GM19324 (cell line): ENCODE results near the gene ERC1.

Source experiments
- ATAC-seq: cut with Tn5 transposase; IDR thresholded peaks from one replicate; pipeline ENCODE4 v1.9.1; 2021; ENCODE audit warnings: mild to moderate bottlenecking, moderate library complexity; ENCODE audit not compliant: unreplicated experiment, low FRiP score

Gene ERC1

DNA sequence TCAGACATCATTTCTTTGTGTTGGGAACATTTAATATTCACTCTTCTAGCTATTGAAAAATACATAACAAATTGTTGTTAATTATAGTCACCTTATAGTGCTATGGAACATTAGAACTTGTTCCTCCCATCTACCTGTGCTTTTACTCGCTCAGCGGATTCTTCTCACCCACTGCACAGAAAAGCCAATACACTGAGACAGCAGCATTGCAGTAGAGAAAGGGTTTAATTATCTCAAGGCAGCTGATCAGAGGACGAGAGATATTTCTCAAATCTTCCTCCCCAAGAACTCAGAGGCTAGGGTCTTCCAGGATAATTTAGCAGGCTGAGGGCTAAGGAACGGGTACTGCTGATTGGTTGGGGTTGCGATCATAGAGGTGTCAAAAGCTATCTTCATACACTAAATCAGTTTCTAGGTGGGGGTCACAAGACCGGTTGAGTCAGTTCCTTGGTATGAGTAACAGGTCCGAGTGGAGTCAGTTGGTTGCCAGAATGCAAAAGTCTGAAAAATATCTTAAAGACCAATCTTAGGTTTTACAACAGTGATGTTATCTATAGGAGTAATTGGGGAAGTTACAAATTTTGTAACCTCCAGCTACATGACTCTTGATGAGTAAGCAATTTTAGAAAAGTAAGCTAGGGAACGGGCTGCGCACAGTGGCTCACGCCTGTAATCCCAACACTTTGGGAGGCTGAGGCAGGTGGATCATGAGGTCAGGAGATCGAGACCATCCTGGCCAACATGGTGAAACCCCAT, 430.2 kb downstream of the ERC1 start:
- ATAC-seq = no peak

DNA sequence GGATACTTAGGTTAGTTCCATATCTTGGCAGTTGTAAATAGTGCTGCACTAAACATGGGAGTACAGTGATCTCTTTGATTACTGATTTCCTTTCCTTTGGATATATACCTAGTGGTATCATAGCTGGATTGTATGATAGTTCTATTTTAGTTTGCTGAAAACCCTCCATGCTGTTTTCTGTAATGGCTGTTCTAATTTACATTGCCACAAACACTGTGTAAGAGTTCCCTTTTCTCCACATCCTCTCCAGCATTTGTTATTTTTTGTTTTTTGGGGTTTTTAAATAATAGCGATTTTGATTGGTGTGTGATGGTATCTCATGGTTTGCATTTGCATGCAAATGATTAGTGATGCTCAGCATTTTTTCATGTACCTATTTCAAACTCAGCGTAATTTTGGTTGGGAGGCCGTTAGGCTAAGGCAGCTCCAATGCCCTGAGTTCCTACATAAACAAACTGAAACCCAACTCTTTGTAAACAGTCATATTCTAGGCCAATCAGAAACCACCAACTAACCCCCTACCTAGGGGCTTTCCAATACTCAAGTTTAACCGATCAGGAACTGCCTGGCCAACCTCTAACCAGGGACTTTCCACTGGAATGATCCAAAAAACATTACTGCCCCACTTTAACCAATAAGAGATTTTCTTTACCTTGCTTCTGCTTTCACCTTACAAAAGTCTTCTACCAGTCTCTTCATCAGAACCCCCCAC, 431.7 kb downstream of the ERC1 start:
- no peak for ATAC-seq

DNA sequence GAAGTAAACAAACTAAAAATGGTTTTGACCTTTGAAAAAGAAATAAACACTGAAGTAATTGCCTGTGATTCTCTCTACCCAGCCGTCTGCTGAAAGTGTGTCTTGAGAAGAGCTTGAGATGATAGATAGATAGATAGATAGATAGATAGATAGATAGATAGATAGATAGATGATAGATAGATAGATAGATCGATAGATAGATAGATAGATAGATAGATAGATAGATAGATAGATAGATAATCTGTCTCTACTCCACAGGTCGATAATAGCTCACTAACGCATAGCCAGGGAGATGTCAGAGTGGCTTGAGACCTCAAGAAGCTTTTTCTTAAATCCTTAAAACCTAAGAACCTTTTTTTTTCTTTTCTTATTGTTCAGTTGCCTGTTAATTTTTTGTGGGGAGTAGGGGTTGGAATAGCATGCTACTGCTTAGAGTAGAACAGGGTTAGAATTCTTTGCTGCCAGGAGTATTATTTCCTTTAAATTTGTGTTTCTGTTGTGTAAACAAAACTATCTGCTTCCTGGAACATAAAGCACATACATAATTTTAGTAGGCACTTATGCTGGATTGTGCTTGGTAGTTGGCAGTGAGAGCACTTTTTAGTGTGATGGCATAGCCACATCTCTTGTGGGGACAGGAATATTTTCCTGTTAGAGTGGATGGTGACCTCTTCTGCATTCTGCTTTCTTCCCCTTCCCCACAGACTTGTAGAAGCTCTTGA, 433.8 kb downstream of the ERC1 start:
- no peak for ATAC-seq

DNA sequence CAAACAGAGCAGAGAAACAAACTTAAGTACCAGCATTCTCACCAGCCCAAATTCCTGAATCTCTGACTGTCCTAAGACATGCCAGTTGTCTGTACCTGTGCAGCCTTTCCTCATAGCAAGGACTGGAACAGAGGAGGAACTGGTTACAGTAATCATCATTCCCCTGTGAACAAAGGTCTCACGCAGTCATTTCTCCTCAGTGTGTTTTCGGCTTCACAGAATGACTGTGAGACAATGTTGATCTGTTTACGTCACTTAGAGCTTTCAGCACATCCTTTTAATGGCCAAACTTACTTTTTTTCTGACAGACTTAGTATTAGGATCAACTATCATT, 434.3 kb downstream of the ERC1 start:
- no peak for ATAC-seq

DNA sequence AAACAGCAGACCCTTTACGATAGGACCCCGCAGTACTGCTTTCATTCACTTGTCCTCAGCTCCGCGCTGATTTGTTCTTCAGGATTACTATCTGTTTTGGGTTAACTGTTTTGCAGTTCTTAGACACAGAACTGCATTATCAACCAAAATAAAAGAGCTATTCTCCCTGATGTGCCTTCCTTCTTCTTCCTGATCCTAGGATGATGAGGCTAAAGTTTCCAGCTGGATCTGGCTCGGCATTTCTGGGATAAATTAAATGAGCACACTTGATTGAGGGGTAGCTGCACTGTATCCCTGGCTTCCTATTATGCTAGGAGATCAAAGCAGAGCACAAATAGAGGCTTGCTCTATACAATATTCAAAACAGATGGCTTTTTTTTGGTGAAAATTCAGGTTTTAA, 437.6 kb downstream of the ERC1 start:
- ATAC-seq = no peak

DNA sequence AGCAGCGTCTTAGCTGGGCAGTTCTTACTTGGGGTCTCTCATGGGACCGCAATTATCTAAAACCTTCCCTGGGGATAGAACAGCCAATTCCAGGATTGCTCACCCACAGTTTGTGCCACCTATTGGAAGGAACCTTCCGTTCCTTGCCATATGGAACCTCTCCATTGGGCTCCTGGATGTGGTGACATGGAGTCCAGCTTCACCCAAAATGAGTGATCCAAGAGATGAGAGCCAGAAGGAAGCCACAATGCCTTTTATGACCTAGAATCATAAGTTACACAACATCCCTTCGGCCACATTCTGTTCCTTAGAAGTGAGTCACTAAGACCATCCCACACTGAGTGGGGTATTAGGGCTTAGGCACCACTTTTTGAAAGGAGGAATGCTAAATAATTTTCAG, 439.0 kb downstream of the ERC1 start:
- no peak for ATAC-seq

DNA sequence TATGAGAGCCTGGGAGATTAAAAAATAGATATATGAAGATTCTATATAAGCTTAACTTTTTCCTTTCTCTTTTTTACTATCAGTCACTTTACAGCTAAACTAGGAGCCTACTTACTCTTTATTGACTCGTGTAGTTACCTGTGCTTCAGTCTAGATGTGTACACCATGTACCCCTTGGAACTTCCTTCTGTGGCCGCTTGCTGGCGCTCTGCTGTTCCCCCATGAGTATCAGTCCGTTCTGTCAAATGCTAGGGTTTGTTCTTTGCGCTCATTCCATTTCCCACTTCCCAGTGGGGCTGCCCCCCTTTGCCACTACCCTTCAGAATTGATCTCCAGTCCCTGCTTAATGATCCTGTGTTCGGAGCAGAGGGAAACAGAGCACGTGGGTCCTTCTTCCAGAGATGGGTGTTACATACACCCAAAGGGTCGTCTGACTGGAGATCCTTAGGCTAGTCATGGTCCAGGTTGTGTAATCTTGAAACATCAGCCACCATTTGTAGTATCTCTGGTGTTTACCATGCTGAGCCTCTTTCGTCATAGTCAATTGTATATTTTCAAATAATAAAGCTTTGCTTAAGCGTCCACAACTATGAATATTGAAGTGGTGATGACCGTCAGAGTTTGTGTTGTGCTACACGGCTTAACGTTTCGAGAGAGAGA, 443.4 kb downstream of the ERC1 start:
- no peak for ATAC-seq

DNA sequence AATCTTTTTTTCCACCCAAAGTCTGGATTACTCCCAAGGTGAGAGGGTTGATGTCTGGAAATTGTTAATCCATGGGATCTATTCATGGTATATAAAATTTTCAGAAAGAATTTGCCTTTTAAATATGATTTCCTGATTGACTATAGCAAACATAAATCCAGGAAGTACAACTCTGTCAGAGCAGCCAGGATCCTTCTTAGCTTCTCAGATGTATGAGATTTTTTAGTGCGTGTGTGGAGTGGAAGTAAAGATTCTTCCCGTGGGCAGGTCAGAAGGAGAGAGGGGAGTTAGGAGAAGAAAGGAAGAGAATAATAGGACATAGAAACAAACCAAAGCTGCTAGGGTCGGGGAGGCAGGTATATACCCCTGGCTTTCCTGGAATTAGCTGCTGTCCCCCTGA, 444.0 kb downstream of the ERC1 start:
- ATAC-seq = no peak

DNA sequence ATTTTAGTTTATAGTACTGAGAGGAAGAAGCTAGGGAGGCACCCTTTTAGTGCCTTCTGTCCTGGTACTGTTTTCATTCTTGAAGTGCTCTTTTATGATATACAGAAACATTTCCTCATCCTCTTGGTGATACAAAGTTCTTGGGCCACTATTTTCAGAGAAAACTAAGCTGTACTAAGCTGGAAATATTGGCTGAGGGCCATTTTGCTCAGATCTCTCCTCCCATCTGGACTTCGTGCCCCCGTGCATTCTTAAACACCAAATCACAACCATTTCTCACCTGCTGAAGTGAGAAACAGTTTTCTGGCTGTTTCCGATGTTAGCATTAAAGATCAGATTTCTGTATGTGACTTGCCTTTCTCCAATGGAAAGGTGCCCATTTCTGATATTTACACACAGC, 444.4 kb downstream of the ERC1 start:
- no peak for ATAC-seq

DNA sequence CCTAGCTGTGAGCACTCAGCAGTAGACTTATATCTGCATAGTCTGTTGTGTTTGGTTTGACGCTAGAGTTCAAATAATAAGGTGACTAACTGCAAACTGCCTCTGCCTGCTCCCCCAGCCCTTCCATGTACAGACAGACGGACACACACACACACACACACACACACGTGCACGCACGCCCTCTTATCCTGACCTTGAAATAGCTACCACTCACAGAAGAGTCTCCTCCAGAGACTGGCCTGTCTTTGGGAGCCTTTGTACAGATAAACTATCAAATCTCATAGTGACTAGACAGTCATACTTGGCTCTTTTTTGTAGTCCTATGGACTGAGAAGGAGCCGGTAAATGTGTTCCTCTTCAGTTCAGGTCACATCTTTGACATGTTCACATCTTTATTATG, 445.0 kb downstream of the ERC1 start:
- no peak for ATAC-seq

DNA sequence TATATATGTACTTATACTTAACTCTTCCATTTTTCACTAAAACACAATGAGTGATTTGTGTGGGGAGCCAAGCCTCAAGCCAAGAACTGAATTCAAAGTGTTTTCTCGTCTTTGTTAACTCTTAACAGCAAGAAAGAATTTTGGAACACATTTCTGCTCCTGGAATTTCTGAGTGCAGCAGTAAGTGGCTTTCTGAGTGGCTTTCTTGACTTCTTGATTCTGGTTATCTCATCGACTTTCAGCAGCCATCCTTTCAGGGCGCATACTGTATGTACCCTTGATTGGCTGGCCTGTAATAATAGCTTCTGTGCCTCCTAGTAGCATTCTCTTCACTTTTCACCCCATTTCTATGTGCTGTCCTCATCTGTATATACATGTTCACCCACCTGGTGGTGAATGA, 446.0 kb downstream of the ERC1 start:
- ATAC-seq = no peak

DNA sequence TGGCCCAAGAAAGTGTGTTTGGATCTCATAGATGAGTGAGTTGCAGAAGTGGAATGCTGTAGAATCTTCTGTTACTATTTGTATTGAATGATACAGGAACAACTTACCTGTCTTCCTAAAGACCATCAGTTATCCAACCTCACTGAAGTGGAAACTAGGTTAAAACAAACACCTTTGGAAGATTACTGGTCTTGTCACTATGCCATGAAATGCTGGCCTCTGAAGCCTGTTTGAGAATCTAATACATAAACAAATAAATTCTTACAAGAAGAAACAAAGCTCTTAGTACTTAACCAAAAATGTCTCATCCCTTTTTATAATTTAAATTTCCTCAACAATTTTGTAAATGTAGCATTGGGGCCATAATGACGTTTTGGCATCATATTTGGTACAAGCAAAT, 448.2 kb downstream of the ERC1 start:
- ATAC-seq = no peak

DNA sequence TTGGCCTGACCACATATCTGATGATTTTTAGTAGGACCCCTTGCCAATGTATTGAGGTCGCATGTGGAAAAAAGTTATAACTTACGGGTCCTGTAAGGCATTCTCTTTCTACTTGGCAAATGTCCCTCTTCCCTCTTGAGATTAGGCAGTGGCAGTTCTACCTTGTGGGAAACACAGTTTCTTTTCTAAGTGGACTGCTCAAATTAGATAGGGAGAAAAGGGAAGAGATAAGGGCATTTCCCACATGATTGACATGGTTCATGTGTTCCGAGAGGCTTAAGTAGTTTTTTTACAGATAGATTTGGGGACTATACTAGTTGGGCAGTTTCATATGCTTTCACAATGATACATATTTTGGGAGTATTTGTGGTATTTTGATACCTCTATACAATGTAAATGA, 448.7 kb downstream of the ERC1 start:
- ATAC-seq = no peak

DNA sequence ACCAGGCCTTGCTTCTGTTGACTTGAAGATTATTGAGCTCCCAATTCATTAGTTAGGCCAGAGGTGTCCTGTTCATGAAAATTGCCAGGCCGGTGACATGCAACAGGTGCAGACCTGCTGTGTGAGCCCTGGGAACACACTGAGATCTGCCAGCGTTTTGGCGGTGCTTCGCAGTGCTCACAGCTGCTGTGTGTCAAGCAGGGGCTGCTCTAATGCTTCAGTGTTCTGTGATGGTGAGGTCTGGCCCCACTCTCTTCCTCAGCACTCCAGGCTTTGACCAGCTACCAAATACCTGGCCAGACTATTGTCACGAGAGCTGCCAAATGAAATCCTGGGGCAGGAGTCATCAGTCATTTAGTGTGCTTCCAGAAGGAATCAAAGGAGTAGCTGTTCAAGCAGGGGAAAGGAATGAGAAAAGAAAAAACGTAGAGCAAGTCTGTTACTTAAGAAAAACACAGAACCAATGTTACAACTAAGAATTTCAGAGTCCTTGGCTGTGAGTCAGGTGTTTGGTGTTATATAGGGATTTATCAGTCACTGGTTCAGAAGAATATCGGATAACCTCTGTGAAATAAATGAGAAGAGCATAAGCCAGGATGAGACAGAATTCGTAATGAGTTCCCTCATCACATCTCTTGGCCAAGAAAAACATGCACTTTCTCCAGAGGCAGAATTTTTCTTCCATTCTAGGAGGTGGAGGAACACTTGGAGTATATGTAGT, 452.6 kb downstream of the ERC1 start:
- ATAC-seq = no peak

DNA sequence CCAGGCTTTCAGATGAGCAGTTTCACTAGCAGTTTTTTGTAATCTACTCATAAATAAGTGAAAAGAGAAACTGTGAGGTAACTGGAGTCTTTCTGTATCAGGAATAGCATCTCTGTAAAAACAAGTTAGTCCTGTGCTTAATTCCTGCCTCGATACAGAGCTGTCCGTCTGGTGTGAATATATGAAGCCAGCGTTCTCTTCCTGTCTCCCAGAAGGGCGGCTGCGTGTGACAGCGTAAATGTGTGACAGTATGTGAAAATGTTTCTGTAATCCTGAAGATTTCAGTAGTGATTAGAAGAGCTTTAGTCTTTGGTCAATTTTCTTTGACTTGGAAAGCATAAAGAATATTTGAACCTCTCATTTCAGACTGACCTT, 453.1 kb downstream of the ERC1 start:
- ATAC-seq = no peak

DNA sequence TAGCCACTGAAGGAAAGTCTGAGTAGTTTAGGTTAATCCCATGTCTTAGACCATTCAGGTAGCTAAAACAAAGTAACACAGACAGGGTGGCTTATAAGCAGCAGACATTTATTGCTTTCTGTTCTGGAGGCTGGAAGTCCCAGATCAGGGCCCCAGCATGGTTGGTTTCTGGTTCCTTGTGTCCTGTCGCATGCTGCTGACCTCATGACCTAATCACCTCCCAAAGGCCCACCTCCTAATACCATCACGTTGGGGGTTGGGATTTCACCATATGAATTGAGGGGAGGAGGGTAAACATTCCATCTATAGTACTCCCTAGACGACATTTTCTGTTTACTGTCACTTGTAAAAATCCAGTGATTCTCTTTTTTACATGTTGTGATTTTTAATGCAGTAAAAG, 454.8 kb downstream of the ERC1 start:
- ATAC-seq = no peak

DNA sequence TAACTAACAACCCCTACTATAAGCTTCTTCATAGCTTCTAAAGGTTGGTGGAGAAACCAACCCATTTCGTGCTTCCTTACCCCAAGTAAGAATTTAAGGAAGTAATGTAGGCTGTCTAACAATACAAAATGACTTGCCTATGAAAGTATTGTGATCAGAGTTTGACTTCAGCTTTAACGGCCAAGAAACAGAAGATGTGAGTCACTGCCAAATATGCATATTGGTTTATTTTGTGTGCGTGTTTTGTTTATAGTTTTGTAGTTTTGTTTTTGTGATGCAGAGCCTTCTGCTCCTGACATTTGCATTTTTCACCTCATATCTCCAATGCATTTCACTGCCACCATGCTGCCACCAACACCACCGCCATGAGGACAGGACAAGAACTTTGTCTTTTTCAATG, 457.3 kb downstream of the ERC1 start:
- no peak for ATAC-seq

DNA sequence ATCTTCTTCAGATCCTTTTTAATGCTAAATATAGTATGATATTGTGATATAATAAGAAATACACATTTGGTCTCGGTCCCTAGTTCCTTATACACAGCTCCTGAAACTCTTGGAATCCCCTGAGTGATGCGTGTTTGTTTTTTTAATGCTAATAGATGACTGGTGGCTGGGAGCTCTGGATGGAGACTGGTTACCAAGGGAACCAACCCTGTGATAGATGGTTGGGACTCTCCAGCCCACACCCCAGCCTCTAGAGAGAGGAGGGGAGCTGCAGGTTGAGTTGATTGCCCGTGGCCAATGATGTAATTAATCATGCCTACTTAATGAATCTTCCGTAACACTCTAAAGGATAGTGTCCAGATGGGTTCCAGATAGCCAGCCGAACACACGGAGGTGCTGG, 462.8 kb downstream of the ERC1 start:
- no peak for ATAC-seq

DNA sequence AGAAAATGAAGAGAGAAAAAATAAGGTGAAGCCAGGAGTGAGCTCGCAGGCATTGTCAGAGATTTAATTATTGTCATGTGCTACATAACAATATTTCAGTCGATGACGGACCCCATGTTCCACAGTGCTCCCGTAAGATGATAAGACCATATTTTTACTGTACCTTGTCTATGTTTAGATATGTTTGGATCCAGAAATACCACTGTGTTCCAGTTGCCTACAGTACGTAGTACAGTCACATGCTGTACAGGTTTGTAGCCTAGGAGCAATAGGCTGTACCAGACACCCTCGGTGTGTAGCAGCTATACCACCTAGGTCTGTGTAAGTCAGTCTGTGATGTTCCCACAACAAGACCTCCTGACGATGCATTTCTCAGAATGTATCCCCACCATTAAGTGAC, 465.9 kb downstream of the ERC1 start:
- ATAC-seq = no peak

DNA sequence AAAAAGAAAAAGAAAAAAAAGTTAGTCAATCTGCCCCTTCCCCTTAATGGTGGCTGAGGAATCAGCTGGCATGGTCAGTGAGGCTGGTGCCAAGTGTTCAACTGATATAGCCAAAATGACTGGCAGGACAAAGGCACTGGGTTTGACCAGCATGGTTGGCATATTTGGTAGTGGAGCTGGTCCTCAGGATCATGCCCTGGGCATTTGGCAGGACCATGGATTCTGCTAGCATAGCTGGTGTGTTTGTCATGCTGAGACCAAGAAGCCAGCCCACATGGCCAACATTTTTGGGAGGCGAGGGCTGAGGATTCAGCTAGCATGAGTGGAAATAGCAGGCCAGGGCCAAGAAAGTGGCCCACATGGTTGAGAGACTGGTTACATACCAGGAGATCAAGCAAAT, 466.9 kb downstream of the ERC1 start:
- ATAC-seq = no peak

DNA sequence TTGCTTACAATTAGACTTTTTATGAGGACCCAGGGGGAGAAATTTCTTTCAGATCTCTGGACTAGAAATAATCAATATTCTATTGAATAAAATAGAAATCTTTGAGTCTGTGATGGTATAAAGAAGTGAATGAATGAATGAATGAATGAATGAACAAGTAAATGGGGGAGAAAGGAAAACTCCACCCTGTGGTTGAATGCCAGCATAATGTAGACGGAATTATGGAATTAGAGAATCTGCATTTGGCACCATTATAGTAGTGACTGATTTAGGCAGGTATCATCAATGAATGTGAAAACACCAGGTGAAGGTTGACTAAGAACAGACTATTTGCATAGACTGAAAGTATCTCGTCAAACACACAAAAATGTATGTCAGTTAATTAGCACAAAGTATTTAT, 468.3 kb downstream of the ERC1 start:
- no peak for ATAC-seq
